ENCODE measurements around the gene JUNB.

DNA sequence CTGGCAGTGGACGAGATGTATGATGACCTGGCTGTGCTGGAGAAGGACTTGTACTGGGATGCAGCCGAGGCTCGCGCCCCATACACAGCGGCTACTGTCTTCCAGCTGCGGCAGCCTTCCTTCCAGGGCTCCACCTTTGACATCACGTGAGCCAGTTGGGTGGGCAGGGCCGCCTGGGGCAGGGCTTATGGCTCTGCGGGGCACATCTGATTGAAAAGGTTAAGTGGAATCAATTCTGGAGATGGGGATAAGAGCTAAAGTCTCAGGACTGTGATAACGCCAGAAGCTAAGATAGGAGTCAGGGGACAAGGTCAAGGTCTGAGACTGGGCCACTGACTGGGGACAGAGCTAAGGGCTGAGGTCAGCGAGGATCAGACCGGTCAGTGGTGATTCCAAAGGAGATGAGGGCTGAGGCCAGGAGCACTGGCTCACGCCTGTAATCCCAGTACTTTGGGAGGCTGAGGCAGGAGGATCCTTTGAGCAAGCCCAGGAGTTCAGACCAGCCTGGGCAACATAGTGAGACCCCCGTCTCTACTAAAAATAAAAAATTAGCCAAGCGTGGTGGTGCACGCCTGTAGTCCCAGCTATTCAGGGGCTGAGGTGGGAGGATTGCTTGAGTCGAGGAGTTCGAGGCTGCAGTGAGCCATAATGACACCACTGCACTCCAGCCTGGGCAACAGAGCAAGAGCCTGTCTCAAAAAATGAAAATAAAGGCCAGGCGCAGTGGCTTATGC is 35.0 kb upstream of the JUNB start:
- TF ChIP-seq EP300 (IDR thresholded peaks at IDR 0.05) (no peak), POLR2A (IDR thresholded peaks at IDR 0.05) (no peak), POLR2AphosphoS5 (IDR thresholded peaks at IDR 0.05) (no peak)
- TF ChIP-seq, protein P1, sequence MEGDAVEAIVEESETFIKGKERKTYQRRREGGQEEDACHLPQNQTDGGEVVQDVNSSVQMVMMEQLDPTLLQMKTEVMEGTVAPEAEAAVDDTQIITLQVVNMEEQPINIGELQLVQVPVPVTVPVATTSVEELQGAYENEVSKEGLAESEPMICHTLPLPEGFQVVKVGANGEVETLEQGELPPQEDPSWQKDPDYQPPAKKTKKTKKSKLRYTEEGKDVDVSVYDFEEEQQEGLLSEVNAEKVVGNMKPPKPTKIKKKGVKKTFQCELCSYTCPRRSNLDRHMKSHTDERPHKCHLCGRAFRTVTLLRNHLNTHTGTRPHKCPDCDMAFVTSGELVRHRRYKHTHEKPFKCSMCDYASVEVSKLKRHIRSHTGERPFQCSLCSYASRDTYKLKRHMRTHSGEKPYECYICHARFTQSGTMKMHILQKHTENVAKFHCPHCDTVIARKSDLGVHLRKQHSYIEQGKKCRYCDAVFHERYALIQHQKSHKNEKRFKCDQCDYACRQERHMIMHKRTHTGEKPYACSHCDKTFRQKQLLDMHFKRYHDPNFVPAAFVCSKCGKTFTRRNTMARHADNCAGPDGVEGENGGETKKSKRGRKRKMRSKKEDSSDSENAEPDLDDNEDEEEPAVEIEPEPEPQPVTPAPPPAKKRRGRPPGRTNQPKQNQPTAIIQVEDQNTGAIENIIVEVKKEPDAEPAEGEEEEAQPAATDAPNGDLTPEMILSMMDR (IDR thresholded peaks at IDR 0.05) = no peak

Measured in sigmoid colon (tissue), 4 donors.